ENCODE measurements around the gene RUNX2. TPM values are rescaled to one million over a fixed set of nuclear protein-coding genes. Genes with fewer than 3 reads are reported as not detected.

RUNX2 gene
- total and polyA plus RNA-seq, 2 of the 8 experiments (the other 6 are each of a cell fraction or from before 2014, with no cell fraction given) = 0.26 to 1.2 TPM

DNA sequence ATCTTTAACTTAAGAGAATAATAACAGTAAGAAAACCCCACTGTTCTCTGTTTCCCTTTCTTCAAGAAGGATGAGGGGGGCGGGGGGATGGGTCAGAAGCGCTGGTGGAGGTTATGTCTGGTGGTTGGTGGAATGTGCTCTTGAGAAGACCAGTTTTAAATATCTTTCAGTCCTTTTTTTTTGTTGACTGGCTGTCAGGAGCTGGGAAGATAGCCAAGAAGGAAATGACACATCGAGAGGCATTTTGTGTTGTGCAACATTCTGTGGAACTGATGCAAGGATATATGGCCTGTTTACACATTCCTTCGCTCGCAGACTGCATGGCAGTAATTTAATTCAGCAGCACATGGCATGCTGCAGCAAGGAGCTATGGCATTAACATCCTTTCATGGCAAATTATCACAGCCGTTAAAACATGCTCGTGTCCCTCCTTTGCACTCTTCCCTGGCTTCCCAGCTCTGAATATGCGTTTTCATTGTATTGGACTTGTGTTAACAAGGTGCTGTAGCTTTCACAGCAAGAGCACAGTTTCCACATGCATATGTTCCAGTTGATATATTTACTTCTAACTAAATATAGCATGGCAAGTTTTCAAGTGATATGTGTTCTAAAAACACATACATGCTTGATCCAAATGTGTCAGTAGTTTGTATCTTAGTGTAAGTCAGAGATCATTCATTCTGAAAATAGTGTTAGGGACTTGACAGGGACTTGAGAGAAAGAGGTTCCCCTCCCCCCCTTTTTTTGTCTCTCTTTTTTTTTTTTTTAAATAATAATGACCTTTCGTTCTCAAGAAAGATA lies 117.8 kb downstream of the RUNX2 start (continued):
- TF ChIP-seq, protein P1, sequence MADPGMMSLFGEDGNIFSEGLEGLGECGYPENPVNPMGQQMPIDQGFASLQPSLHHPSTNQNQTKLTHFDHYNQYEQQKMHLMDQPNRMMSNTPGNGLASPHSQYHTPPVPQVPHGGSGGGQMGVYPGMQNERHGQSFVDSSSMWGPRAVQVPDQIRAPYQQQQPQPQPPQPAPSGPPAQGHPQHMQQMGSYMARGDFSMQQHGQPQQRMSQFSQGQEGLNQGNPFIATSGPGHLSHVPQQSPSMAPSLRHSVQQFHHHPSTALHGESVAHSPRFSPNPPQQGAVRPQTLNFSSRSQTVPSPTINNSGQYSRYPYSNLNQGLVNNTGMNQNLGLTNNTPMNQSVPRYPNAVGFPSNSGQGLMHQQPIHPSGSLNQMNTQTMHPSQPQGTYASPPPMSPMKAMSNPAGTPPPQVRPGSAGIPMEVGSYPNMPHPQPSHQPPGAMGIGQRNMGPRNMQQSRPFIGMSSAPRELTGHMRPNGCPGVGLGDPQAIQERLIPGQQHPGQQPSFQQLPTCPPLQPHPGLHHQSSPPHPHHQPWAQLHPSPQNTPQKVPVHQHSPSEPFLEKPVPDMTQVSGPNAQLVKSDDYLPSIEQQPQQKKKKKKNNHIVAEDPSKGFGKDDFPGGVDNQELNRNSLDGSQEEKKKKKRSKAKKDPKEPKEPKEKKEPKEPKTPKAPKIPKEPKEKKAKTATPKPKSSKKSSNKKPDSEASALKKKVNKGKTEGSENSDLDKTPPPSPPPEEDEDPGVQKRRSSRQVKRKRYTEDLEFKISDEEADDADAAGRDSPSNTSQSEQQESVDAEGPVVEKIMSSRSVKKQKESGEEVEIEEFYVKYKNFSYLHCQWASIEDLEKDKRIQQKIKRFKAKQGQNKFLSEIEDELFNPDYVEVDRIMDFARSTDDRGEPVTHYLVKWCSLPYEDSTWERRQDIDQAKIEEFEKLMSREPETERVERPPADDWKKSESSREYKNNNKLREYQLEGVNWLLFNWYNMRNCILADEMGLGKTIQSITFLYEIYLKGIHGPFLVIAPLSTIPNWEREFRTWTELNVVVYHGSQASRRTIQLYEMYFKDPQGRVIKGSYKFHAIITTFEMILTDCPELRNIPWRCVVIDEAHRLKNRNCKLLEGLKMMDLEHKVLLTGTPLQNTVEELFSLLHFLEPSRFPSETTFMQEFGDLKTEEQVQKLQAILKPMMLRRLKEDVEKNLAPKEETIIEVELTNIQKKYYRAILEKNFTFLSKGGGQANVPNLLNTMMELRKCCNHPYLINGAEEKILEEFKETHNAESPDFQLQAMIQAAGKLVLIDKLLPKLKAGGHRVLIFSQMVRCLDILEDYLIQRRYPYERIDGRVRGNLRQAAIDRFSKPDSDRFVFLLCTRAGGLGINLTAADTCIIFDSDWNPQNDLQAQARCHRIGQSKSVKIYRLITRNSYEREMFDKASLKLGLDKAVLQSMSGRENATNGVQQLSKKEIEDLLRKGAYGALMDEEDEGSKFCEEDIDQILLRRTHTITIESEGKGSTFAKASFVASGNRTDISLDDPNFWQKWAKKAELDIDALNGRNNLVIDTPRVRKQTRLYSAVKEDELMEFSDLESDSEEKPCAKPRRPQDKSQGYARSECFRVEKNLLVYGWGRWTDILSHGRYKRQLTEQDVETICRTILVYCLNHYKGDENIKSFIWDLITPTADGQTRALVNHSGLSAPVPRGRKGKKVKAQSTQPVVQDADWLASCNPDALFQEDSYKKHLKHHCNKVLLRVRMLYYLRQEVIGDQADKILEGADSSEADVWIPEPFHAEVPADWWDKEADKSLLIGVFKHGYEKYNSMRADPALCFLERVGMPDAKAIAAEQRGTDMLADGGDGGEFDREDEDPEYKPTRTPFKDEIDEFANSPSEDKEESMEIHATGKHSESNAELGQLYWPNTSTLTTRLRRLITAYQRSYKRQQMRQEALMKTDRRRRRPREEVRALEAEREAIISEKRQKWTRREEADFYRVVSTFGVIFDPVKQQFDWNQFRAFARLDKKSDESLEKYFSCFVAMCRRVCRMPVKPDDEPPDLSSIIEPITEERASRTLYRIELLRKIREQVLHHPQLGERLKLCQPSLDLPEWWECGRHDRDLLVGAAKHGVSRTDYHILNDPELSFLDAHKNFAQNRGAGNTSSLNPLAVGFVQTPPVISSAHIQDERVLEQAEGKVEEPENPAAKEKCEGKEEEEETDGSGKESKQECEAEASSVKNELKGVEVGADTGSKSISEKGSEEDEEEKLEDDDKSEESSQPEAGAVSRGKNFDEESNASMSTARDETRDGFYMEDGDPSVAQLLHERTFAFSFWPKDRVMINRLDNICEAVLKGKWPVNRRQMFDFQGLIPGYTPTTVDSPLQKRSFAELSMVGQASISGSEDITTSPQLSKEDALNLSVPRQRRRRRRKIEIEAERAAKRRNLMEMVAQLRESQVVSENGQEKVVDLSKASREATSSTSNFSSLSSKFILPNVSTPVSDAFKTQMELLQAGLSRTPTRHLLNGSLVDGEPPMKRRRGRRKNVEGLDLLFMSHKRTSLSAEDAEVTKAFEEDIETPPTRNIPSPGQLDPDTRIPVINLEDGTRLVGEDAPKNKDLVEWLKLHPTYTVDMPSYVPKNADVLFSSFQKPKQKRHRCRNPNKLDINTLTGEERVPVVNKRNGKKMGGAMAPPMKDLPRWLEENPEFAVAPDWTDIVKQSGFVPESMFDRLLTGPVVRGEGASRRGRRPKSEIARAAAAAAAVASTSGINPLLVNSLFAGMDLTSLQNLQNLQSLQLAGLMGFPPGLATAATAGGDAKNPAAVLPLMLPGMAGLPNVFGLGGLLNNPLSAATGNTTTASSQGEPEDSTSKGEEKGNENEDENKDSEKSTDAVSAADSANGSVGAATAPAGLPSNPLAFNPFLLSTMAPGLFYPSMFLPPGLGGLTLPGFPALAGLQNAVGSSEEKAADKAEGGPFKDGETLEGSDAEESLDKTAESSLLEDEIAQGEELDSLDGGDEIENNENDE (IDR thresholded peaks at IDR 0.05; ENCODE audit: insufficient replicate concordance, low read length) = no peak
- TF ChIP-seq CHD1 (IDR thresholded peaks at IDR 0.05; ENCODE audit: low read depth, low read length) (no peak), RFX5 (IDR thresholded peaks at IDR 0.05; ENCODE audit: borderline replicate concordance, low read depth, low read length) (no peak), RBBP5 (IDR thresholded peaks at IDR 0.05; ENCODE audit: borderline replicate concordance, low read depth, low read length) (no peak), TAF7 (optimal IDR thresholded peaks at IDR 0.05; ENCODE audit: borderline replicate concordance, low read depth, low read length) (no peak), HDAC2 (IDR thresholded peaks at IDR 0.05; ENCODE audit: borderline replicate concordance in 1 of 2, low read depth in 2 of 2, low read length in 2 of 2) (no peak), CTBP2 (IDR thresholded peaks at IDR 0.05; ENCODE audit: borderline replicate concordance, insufficient read depth, insufficient read length, low read length) (no peak), TCF12 (IDR thresholded peaks at IDR 0.05; ENCODE audit: low read depth, low read length) (no peak), POLR2AphosphoS5 (IDR thresholded peaks at IDR 0.05; ENCODE audit: low read depth, low read length) (no peak), MAFK (IDR thresholded peaks at IDR 0.05; ENCODE audit: low read depth, low read length) (no peak)

Data from H1 (cell line).